ENCODE results near the gene OR6X1. TPM values are rescaled to one million over a fixed set of nuclear protein-coding genes. Genes with fewer than 3 reads are reported as not detected.
"Not testable (repeated sequence)": the region's sequence is repeated elsewhere in the genome, so short reads cannot be mapped to it uniquely, and the experiment has no call there.

The OR6X1 gene
- total RNA-seq, 1 experiment from 2014 or later = not detected

- Mint-ChIP-seq H3K4me1 (ENCODE audit: low read depth, unreplicated experiment) (no peaks in the 10 kb centered on the region), H3K4me3 (ENCODE audit: low read depth, unreplicated experiment) (no peak overlapping the region), H3K9me3 (ENCODE audit: low read depth, unreplicated experiment) (no peaks in the 10 kb centered on the region), H3K27me3 (ENCODE audit: unreplicated experiment) (peaks cover 24% of the 10 kb centered on the region), H3K27ac (ENCODE audit: unreplicated experiment) (no peak overlapping the region), H3K36me3 (ENCODE audit: insufficient read depth, unreplicated experiment) (no peaks in the 10 kb centered on the region)
- CTCF ChIA-PET = no interaction called here
- no peak for TF ChIP-seq CTCF (IDR thresholded peaks at IDR 0.05; ENCODE audit: unreplicated experiment)
- DNase-seq = no peak
- intact Hi-C loops (cut with micrococcal nuclease; ENCODE audit: unreplicated experiment) = no loop called here
- BruUV-seq (replicated peaks) = no TSS peak
Measured at GRCh38 chr11:123755813-123756212, 1.5 kb upstream of the OR6X1 start.

GRCh38 chr11:123755344-123755743 is 1.0 kb upstream of the OR6X1 start:
- TF ChIP-seq CTCF (IDR thresholded peaks at IDR 0.05; ENCODE audit: unreplicated experiment) = no peak
- no peaks in the 10 kb centered on the region for H3K36me3 Mint-ChIP-seq (ENCODE audit: insufficient read depth, unreplicated experiment)
- H3K9me3 Mint-ChIP-seq (ENCODE audit: low read depth, unreplicated experiment) = no peaks in the 10 kb centered on the region
- BruUV-seq (replicated peaks) = no TSS peak
- intact Hi-C loops (cut with micrococcal nuclease; ENCODE audit: unreplicated experiment) = no loop called here
- CTCF ChIA-PET = no interaction called here
- H3K27me3 Mint-ChIP-seq (ENCODE audit: unreplicated experiment) = peaks cover 29% of the 10 kb centered on the region
- no peaks in the 10 kb centered on the region for H3K4me1 Mint-ChIP-seq (ENCODE audit: low read depth, unreplicated experiment)
- H3K4me3 Mint-ChIP-seq (ENCODE audit: low read depth, unreplicated experiment) = no peak overlapping the region
- DNase-seq = no peak
- H3K27ac Mint-ChIP-seq (ENCODE audit: unreplicated experiment) = no peak overlapping the region

- H3K4me1 Mint-ChIP-seq (ENCODE audit: low read depth, unreplicated experiment) = no peaks in the 10 kb centered on the region
- no peaks in the 10 kb centered on the region for H3K9me3 Mint-ChIP-seq (ENCODE audit: low read depth, unreplicated experiment)
- peaks cover 32% of the 10 kb centered on the region for H3K27me3 Mint-ChIP-seq (ENCODE audit: unreplicated experiment)
- TF ChIP-seq CTCF (IDR thresholded peaks at IDR 0.05; ENCODE audit: unreplicated experiment) = no peak
- CTCF ChIA-PET = no interaction called here
- H3K36me3 Mint-ChIP-seq (ENCODE audit: insufficient read depth, unreplicated experiment) = no peaks in the 10 kb centered on the region
- DNase-seq = no peak
- no TSS peak for BruUV-seq (replicated peaks)
- H3K27ac Mint-ChIP-seq (ENCODE audit: unreplicated experiment) = no peak overlapping the region
- intact Hi-C loops (cut with micrococcal nuclease; ENCODE audit: unreplicated experiment) = no loop called here
- H3K4me3 Mint-ChIP-seq (ENCODE audit: low read depth, unreplicated experiment) = no peak overlapping the region
Measured at GRCh38 chr11:123753110-123753509, 1.2 kb downstream of the OR6X1 start.

GRCh38 chr11:123751781-123752180 is 2.5 kb downstream of the OR6X1 start:
- Mint-ChIP-seq H3K4me1 (ENCODE audit: low read depth, unreplicated experiment) (no peaks in the 10 kb centered on the region), H3K4me3 (ENCODE audit: low read depth, unreplicated experiment) (no peak overlapping the region), H3K27ac (ENCODE audit: unreplicated experiment) (no peak overlapping the region), H3K9me3 (ENCODE audit: low read depth, unreplicated experiment) (peaks cover 2% of the 10 kb centered on the region), H3K27me3 (ENCODE audit: unreplicated experiment) (peaks cover 19% of the 10 kb centered on the region), H3K36me3 (ENCODE audit: insufficient read depth, unreplicated experiment) (no peaks in the 10 kb centered on the region)
- no TSS peak for BruUV-seq (replicated peaks)
- CTCF ChIA-PET = no interaction called here
- TF ChIP-seq CTCF (IDR thresholded peaks at IDR 0.05; ENCODE audit: unreplicated experiment) = no peak
- intact Hi-C loops (cut with micrococcal nuclease; ENCODE audit: unreplicated experiment) = no loop called here
- DNase-seq = no peak

GRCh38 chr11:123748349-123748748 is 6.0 kb downstream of the OR6X1 start:
- DNase-seq; H3K27ac Mint-ChIP-seq (ENCODE audit: unreplicated experiment); H3K36me3 Mint-ChIP-seq (ENCODE audit: insufficient read depth, unreplicated experiment); H3K4me3 Mint-ChIP-seq (ENCODE audit: low read depth, unreplicated experiment); CTCF ChIA-PET; BruUV-seq (replicated peaks); H3K9me3 Mint-ChIP-seq (ENCODE audit: low read depth, unreplicated experiment); H3K4me1 Mint-ChIP-seq (ENCODE audit: low read depth, unreplicated experiment); intact Hi-C loops (cut with micrococcal nuclease; ENCODE audit: unreplicated experiment): not testable (repeated sequence)
- H3K27me3 Mint-ChIP-seq (ENCODE audit: unreplicated experiment) = peaks cover 33% of the 10 kb centered on the region

All from Calu3 (cell line).